Measurements from ENCODE around the gene GALNT9.
A peak's percentile ranks its signal among the peaks of the same experiment; 100 is the strongest.

The GALNT9 gene

GRCh38 chr12:132208153-132208823 is 121.1 kb downstream of the GALNT9 start:
- no peak for DNase-seq (ENCODE audit: low spot score)
- TF ChIP-seq, protein P1, sequence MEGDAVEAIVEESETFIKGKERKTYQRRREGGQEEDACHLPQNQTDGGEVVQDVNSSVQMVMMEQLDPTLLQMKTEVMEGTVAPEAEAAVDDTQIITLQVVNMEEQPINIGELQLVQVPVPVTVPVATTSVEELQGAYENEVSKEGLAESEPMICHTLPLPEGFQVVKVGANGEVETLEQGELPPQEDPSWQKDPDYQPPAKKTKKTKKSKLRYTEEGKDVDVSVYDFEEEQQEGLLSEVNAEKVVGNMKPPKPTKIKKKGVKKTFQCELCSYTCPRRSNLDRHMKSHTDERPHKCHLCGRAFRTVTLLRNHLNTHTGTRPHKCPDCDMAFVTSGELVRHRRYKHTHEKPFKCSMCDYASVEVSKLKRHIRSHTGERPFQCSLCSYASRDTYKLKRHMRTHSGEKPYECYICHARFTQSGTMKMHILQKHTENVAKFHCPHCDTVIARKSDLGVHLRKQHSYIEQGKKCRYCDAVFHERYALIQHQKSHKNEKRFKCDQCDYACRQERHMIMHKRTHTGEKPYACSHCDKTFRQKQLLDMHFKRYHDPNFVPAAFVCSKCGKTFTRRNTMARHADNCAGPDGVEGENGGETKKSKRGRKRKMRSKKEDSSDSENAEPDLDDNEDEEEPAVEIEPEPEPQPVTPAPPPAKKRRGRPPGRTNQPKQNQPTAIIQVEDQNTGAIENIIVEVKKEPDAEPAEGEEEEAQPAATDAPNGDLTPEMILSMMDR (IDR thresholded peaks at IDR 0.05; ENCODE audit: extremely low read depth, missing control alignments): no peak

DNA sequence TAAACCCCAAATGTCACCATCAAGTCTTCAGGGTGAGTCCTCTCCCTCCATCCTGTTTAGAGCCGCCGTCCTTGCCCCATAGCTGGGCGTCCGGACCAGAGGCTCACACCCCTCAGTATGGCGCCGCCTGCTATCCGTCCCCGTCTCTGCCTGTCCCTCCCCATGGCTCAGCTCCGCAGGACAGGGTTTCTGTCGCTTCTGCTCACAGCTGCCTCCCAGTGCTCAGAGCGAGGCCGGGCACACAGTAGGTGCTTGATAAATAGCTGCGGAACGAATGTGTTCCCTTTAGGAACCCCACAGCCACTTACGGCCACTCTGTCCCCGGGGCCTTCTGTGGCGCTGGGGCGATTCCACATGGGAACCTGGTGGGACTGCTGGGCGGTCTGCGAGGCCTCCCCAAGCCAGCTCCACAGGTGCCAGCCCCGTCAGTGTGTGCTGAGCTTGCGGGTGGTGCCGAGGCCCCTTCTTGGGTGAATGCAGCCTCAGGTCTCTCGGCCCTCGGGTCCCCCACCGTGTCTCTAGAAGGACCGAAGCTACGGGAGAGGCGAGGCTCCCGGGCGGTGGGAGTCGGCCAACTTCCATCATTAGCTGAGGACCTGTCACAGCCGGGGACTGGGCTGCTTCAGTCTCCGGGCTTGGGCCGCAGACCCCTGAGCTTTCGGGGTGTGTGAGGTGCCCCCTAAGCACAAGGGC is 122.2 kb downstream of the GALNT9 start:
- TF ChIP-seq, protein P1 (IDR thresholded peaks at IDR 0.05; ENCODE audit: extremely low read depth, missing control alignments): no peak
- DNase-seq (ENCODE audit: low spot score): no peak

DNA sequence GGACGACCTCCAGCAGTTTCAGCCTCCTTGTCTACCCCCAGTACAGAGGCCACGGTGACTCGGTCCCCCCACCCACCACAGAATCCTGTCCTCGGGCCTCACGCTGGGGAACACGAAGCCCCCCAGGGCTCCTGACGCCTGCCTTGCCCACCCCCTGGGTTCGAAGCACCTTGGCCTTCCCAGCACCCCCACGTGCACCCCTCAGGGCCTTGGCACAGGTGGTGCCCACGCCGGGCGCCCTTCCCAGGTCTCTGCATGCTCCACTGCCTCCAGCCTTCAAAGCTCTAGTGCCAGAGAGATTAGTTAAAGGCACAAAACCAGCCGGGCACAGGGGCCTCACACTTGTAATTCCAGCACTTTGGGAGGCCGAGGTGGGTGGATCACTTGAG is 123.3 kb downstream of the GALNT9 start:
- TF ChIP-seq, protein P1 (IDR thresholded peaks at IDR 0.05; ENCODE audit: extremely low read depth, missing control alignments): no peak
- no peak for DNase-seq (ENCODE audit: low spot score)

GRCh38 chr12:132205271-132206045 is 123.9 kb downstream of the GALNT9 start:
- TF ChIP-seq, protein P1 (IDR thresholded peaks at IDR 0.05; ENCODE audit: extremely low read depth, missing control alignments): no peak
- peak; percentile 69 for DNase-seq (ENCODE audit: low spot score)

DNA sequence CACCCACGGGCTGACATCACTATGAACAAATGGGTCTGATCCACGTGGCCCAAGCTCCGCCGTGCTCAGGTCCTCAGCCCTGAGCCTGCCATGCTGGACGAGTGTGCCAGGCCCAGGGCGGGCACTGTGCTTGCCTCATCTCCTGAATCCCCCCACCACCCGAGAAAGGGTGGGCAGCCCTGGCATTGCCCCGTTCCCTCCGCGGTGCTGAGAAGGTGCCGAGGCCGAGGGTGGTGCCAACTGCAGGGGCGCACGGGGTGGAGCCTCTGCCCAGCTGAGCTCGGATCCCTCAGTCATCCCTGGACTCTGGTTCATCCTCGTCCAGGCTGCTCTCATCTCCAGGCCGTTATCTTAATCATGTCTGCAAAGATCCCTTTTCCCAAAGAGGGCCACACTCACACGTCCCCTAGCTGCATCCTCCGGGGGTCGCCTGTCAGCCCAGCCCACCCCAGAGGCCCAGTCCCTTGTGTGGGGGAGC is 124.6 kb downstream of the GALNT9 start:
- DNase-seq (ENCODE audit: low spot score): no peak
- TF ChIP-seq, protein P1 (IDR thresholded peaks at IDR 0.05; ENCODE audit: extremely low read depth, missing control alignments): no peak

DNA sequence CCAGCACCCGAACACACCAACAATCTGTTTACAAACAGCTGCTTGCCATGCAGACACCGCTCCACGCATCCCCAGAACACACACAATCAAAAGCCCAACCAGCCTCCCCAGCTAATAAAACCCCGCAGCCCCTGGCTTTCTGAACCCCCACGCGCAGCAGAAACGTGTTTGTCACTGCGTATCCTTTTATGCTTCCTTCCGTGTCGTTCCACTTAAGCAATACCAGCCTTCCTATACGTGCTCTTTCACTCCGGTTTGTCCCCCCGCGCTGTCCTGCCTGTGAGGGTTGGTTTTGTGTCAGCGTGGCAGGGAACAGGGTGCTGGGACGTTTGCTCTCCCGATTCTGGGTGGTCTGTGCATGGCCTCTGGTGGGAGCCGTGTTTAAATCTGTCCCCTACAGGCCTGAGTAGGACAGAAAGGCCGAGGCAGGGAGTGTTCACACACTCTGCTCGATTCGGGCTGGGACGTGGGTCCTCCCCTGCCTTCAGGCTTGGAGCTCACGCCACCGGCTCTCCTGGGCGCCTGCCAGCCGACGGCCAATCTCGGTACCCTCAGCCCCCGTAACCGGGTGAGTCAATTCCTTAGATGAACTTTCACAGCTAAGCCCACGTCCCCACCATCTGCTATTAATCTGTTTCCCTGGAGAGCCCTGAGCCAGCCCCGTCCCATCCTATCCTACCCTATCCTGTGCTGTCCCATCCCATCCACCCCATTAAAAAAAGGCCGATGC is 125.2 kb downstream of the GALNT9 start:
- TF ChIP-seq, protein P1 (IDR thresholded peaks at IDR 0.05; ENCODE audit: extremely low read depth, missing control alignments): no peak
- DNase-seq (ENCODE audit: low spot score): no peak

All from GM20000 (cell line).